Measurements from ENCODE around the gene CASP14. TPM values are rescaled to one million over a fixed set of nuclear protein-coding genes. Genes with fewer than 3 reads are reported as not detected.
"Not testable (repeated sequence)": the region's sequence is repeated elsewhere in the genome, so short reads cannot be mapped to it uniquely, and the experiment has no call there.

CASP14 gene
- total RNA-seq, 1 donor from 2014 or later, result not detected

DNA sequence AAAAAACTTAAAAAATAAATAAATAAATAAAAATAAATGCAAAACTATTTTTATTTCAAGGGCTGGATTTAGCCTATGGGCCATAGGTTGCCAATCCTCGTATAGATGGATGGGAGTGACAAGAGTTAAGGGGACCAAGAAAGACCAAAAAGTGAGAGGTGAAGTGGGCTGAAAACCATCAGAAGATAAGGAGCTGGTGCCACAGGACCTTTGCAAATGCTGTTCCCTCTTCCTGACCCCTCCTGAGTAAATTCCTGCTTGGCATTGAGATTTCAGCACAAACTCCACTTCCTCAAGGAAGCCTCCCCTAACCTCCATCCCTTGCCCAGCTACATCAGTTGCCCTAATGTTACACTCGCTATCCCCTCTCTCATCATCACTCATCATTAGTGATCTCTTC, 43.7 kb downstream of the CASP14 start:
- Histone ChIP-seq H3K27me3 (ENCODE audit: control insufficient read depth in 3 of 3, insufficient read depth in 3 of 3, low read length in 3 of 3) (peaks cover 0 to 5% (median 3%) of the 10 kb centered on the region in 3 donors), H3K36me3 (ENCODE audit: control insufficient read depth in 3 of 3, insufficient read depth in 3 of 3, low read length in 3 of 3) (no peaks in the 10 kb centered on the region), H3K4me1 (ENCODE audit: control insufficient read depth in 3 of 3, insufficient read depth in 3 of 3, low read length in 3 of 3) (no peaks in the 10 kb centered on the region), H3K9ac (ENCODE audit: low read depth in 1 of 3, low read length in 3 of 3) (no peak overlapping the region), H3K27ac (ENCODE audit: low read depth, low read length) (no peak overlapping the region), H3K9me3 (ENCODE audit: control insufficient read depth in 3 of 3, low read length in 3 of 3) (no peaks in the 10 kb centered on the region), H3K4me3 (ENCODE audit: low read length in 3 of 3) (no peak overlapping the region)

GRCh38 chr19:15096223-15096622, 46.9 kb downstream of the CASP14 start:
- no peaks in the 10 kb centered on the region for H3K27me3 ChIP-seq (ENCODE audit: control insufficient read depth in 3 of 3, insufficient read depth in 3 of 3, low read length in 3 of 3)
- H3K4me3 ChIP-seq (ENCODE audit: low read length in 3 of 3), result no peak overlapping the region
- no peaks in the 10 kb centered on the region for H3K4me1 ChIP-seq (ENCODE audit: control insufficient read depth in 3 of 3, insufficient read depth in 3 of 3, low read length in 3 of 3)
- no peak overlapping the region for H3K9ac ChIP-seq (ENCODE audit: low read depth in 1 of 3, low read length in 3 of 3)
- no peaks in the 10 kb centered on the region for H3K36me3 ChIP-seq (ENCODE audit: control insufficient read depth in 3 of 3, insufficient read depth in 3 of 3, low read length in 3 of 3)
- H3K9me3 ChIP-seq (ENCODE audit: control insufficient read depth in 3 of 3, low read length in 3 of 3), result no peaks in the 10 kb centered on the region
- no peak overlapping the region for H3K27ac ChIP-seq (ENCODE audit: low read depth, low read length)

DNA sequence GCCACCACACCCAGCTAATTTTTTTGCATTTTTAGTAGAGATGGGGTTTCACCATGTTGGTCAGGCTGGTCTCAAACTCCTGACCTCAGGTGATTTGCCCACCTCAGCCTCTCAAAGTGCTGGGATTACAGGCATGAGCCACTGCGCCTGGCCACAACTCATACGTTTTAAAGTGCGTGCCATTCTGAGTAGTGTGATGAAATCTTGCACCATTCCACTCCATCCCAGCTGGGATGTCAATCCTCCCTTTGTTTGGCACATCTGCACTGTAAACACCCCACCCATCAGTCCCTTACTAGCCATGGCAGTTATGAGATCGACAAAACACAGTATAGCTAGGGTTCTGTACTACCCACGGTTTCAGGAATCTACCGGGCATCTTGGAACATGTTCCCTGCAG, 48.7 kb downstream of the CASP14 start:
- H3K9ac ChIP-seq (ENCODE audit: low read depth in 1 of 3, low read length in 3 of 3); H3K36me3 ChIP-seq (ENCODE audit: control insufficient read depth in 3 of 3, insufficient read depth in 3 of 3, low read length in 3 of 3); H3K27ac ChIP-seq (ENCODE audit: low read depth, low read length); H3K27me3 ChIP-seq (ENCODE audit: control insufficient read depth in 3 of 3, insufficient read depth in 3 of 3, low read length in 3 of 3); H3K9me3 ChIP-seq (ENCODE audit: control insufficient read depth in 3 of 3, low read length in 3 of 3); H3K4me1 ChIP-seq (ENCODE audit: control insufficient read depth in 3 of 3, insufficient read depth in 3 of 3, low read length in 3 of 3); H3K4me3 ChIP-seq (ENCODE audit: low read length in 3 of 3): not testable (repeated sequence)

DNA sequence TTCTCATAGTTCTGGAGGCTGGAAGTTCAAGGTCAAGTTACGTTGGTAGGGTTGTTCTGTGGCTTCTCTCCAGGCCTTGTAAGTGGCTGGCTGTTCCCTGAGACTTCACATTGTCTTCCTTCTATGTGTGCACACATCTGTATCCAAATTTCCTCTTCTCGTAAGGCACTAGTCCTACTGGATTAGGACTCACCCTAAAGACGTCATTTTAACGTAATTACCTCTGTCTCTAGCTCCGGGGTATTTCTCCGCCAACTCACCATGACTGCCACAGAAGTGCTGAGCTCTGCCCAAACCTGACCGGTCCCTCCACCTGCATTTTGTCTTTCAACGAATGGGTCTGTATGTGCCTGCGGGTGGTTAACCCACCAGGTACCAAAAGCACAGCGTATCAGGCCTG, 49.2 kb downstream of the CASP14 start:
- H3K36me3 ChIP-seq (ENCODE audit: control insufficient read depth in 3 of 3, insufficient read depth in 3 of 3, low read length in 3 of 3), result no peaks in the 10 kb centered on the region
- peaks cover 0 to 4% (median under 1%) of the 10 kb centered on the region in 3 donors for H3K9me3 ChIP-seq (ENCODE audit: control insufficient read depth in 3 of 3, low read length in 3 of 3)
- H3K27me3 ChIP-seq (ENCODE audit: control insufficient read depth in 3 of 3, insufficient read depth in 3 of 3, low read length in 3 of 3), result no peaks in the 10 kb centered on the region
- H3K27ac ChIP-seq (ENCODE audit: low read depth, low read length), result no peak overlapping the region
- H3K4me1 ChIP-seq (ENCODE audit: control insufficient read depth in 3 of 3, insufficient read depth in 3 of 3, low read length in 3 of 3), result no peaks in the 10 kb centered on the region
- H3K9ac ChIP-seq (ENCODE audit: low read depth in 1 of 3, low read length in 3 of 3), result no peak overlapping the region
- H3K4me3 ChIP-seq (ENCODE audit: low read length in 3 of 3), result no peak overlapping the region

DNA sequence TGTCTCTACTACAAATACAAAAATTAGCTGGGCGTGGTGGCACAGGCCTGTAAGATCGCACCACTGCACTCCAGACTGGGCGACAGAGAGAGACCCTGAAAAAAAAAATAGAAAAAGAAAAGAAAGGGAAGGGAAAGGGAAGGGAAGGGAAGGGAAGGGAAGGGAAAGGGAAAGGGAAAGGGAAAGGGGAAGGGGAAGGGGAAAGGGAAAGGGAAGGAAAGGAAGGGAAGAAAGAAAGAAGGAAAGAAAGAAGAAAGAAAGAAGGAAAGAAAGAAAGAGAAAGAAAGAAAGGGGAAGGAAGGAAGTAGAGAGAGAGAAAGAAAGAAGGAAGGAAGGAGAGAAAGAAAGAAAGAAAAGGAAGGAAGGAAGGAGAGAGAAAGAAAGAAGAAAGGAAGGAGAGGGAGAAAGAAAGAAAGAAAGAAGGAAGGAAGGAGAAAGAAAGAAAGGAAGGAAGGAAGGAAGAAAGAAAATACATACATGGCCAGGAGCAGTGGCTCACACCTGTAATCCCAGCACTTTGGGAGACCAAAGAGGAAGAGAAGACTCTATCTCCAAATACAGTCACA, 49.8 kb downstream of the CASP14 start:
- no peak overlapping the region for H3K4me3 ChIP-seq (ENCODE audit: low read length in 3 of 3)
- H3K9me3 ChIP-seq (ENCODE audit: control insufficient read depth in 3 of 3, low read length in 3 of 3), result peaks cover 1 to 6% (median 3%) of the 10 kb centered on the region in 3 donors
- no peaks in the 10 kb centered on the region for H3K27me3 ChIP-seq (ENCODE audit: control insufficient read depth in 3 of 3, insufficient read depth in 3 of 3, low read length in 3 of 3)
- no peaks in the 10 kb centered on the region for H3K36me3 ChIP-seq (ENCODE audit: control insufficient read depth in 3 of 3, insufficient read depth in 3 of 3, low read length in 3 of 3)
- H3K4me1 ChIP-seq (ENCODE audit: control insufficient read depth in 3 of 3, insufficient read depth in 3 of 3, low read length in 3 of 3), result no peaks in the 10 kb centered on the region
- H3K9ac ChIP-seq (ENCODE audit: low read depth in 1 of 3, low read length in 3 of 3), result no peak overlapping the region
- no peak overlapping the region for H3K27ac ChIP-seq (ENCODE audit: low read depth, low read length)

DNA sequence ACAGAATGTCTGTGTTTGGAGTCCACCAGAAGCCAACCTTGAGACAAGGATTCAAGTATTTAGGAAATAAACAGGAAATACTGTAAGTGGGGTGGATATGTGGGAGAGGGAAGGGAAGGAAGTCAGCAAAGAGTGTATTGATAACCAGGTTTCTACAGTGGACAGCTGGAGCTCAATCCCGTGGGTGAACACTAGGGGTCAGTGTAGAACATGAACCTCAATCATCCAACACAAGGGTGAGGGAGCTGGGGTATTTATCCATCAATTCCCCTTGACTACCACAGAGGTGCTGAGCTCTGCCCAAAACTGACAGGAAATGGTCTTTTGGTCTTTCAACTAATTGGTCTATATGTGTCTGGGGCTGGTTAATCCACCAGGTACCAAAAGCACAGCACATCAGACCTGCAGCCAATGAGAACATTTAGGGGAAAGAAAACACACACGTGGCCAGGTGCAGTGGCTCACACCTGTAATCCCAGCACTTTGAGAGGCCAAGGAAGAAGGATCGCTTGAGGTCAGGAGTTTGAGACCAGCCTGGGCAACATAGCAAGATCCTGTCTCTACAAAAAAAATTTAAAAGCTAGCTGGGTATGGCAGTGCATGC, 52.3 kb downstream of the CASP14 start:
- Histone ChIP-seq H3K27ac (ENCODE audit: low read depth, low read length) (no peak overlapping the region), H3K4me3 (ENCODE audit: low read length in 3 of 3) (no peak overlapping the region), H3K4me1 (ENCODE audit: control insufficient read depth in 3 of 3, insufficient read depth in 3 of 3, low read length in 3 of 3) (peaks cover 0 to under 1% (median 0%) of the 10 kb centered on the region in 3 donors)

DNA sequence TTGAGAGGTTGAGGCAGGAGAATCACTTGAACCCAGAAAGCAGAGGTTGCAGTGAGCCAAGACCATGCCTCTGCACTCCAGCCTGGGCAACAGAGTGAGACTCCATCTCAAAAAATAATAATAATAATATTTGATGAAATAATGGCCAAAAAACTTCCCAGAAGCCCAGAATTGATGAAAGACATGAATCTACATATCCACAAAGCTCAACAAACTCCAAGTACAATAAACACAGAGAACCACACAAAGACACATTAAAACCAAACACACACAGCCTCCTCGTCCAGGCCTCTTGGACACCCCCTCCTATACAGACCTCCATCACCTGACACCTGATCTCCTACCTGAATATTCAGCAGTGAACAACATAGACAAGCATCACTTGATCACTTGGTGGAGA, 54.7 kb downstream of the CASP14 start:
- H3K4me1 ChIP-seq (ENCODE audit: control insufficient read depth in 3 of 3, insufficient read depth in 3 of 3, low read length in 3 of 3), result peaks cover 0 to 14% (median 7%) of the 10 kb centered on the region in 3 donors

More for the DNA sequence above, 52.3 kb downstream of the CASP14 start:
- H3K9me3 ChIP-seq (ENCODE audit: control insufficient read depth in 3 of 3, low read length in 3 of 3), result peaks cover 8 to 10% (median 8%) of the 10 kb centered on the region in 3 donors
- no peaks in the 10 kb centered on the region for H3K36me3 ChIP-seq (ENCODE audit: control insufficient read depth in 3 of 3, insufficient read depth in 3 of 3, low read length in 3 of 3)
- H3K27me3 ChIP-seq (ENCODE audit: control insufficient read depth in 3 of 3, insufficient read depth in 3 of 3, low read length in 3 of 3), result peaks cover 0 to 5% (median 3%) of the 10 kb centered on the region in 3 donors
- no peak overlapping the region for H3K9ac ChIP-seq (ENCODE audit: low read depth in 1 of 3, low read length in 3 of 3)

GRCh38 chr19:15104411-15104810, 55.1 kb downstream of the CASP14 start:
- peaks cover 0 to 14% (median 7%) of the 10 kb centered on the region in 3 donors for H3K4me1 ChIP-seq (ENCODE audit: control insufficient read depth in 3 of 3, insufficient read depth in 3 of 3, low read length in 3 of 3)
- H3K4me3 ChIP-seq (ENCODE audit: low read length in 3 of 3), result no peak overlapping the region

More for the DNA sequence above, 54.7 kb downstream of the CASP14 start:
- Histone ChIP-seq H3K9me3 (ENCODE audit: control insufficient read depth in 3 of 3, low read length in 3 of 3) (peaks cover 8 to 10% (median 8%) of the 10 kb centered on the region in 3 donors), H3K4me3 (ENCODE audit: low read length in 3 of 3) (no peak overlapping the region), H3K9ac (ENCODE audit: low read depth in 1 of 3, low read length in 3 of 3) (no peak overlapping the region), H3K36me3 (ENCODE audit: control insufficient read depth in 3 of 3, insufficient read depth in 3 of 3, low read length in 3 of 3) (no peaks in the 10 kb centered on the region), H3K27ac (ENCODE audit: low read depth, low read length) (no peak overlapping the region), H3K27me3 (ENCODE audit: control insufficient read depth in 3 of 3, insufficient read depth in 3 of 3, low read length in 3 of 3) (peaks cover 0 to 18% (median 12%) of the 10 kb centered on the region in 3 donors)

DNA sequence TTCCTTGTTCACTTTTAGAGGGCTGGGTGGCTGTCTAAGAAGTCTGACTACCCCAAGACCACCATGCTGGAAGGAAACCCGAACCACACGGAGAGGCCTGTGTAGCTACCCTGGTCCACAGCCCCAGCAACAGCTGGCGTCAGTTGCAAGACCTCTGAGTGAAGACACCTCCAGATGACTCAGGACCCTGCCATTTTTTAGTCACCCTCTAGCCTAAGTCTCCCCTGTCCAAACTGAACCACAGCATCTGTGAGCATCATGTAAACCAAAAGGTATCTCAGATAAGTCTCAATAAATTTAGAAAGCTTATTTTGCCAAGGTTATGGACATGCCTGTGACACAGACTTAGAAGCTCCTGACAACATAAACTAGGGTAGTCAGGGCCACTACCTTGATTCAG, 55.8 kb downstream of the CASP14 start:
- Histone ChIP-seq H3K4me1 (ENCODE audit: control insufficient read depth in 3 of 3, insufficient read depth in 3 of 3, low read length in 3 of 3) (peaks cover 0 to 14% (median 7%) of the 10 kb centered on the region in 3 donors), H3K27me3 (ENCODE audit: control insufficient read depth in 3 of 3, insufficient read depth in 3 of 3, low read length in 3 of 3) (peaks cover 0 to 18% (median 12%) of the 10 kb centered on the region in 3 donors), H3K9me3 (ENCODE audit: control insufficient read depth in 3 of 3, low read length in 3 of 3) (peaks cover 8 to 10% (median 8%) of the 10 kb centered on the region in 3 donors), H3K36me3 (ENCODE audit: control insufficient read depth in 3 of 3, insufficient read depth in 3 of 3, low read length in 3 of 3) (no peaks in the 10 kb centered on the region), H3K9ac (ENCODE audit: low read depth in 1 of 3, low read length in 3 of 3) (no peak overlapping the region), H3K4me3 (ENCODE audit: low read length in 3 of 3) (no peak overlapping the region), H3K27ac (ENCODE audit: low read depth, low read length) (no peak overlapping the region)

More at GRCh38 chr19:15104411-15104810, 55.1 kb downstream of the CASP14 start:
- Histone ChIP-seq H3K27ac (ENCODE audit: low read depth, low read length) (no peak overlapping the region), H3K27me3 (ENCODE audit: control insufficient read depth in 3 of 3, insufficient read depth in 3 of 3, low read length in 3 of 3) (peaks cover 0 to 18% (median 12%) of the 10 kb centered on the region in 3 donors), H3K9ac (ENCODE audit: low read depth in 1 of 3, low read length in 3 of 3) (no peak overlapping the region), H3K36me3 (ENCODE audit: control insufficient read depth in 3 of 3, insufficient read depth in 3 of 3, low read length in 3 of 3) (no peaks in the 10 kb centered on the region), H3K9me3 (ENCODE audit: control insufficient read depth in 3 of 3, low read length in 3 of 3) (peaks cover 8 to 10% (median 8%) of the 10 kb centered on the region in 3 donors)
